HG02884 (cell line): ENCODE results near the gene TMEM165.
"Not testable (repeated sequence)": the region's sequence is repeated elsewhere in the genome, so short reads cannot be mapped to it uniquely, and the experiment has no call there.

Experiments used
- ATAC-seq: cut with Tn5 transposase; IDR thresholded peaks from one replicate; pipeline ENCODE4 v1.9.1; 2021; ENCODE audit warnings: mild to moderate bottlenecking, moderate library complexity; ENCODE audit not compliant: unreplicated experiment

The TMEM165 gene

DNA sequence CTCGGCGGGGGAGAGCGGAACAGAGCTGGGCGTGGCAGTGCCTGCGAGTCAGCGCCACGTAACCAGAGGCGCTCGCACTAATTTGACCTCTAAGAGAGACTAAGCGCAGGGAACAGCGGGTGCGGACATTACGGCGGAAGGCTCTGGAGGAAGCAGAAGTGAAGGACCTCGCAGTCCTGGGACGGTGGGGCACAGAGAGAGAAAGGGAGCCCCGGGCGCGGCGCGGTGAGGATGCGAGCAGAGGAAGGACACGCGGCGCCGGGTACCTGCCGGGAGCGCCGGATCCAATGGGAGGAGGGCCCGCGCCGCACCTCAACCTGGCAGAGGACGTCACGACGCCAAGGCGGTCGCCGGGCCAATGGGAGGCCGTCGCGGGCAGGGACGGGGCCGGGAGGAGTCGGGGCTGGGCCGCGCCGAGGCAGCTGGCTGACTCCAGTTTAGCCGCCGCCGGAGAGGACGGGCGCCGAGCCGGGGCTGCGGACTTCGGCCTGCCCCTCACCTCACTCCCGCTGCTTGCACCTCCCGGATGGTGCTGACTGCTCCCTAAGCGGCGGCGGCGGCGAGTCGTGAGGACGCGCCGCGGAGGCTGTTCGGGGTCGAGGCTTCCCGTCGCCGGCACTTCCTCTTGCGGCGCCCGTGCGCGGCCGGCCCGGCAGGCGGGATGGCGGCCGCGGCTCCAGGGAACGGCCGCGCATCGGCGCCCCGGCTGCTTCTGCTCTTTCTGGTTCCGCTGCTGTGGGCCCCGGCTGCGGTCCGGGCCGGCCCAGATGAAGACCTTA is at the start of gene TMEM165:
TSS of gene TMEM165 (plus strand) at position 429 of the 779 bp plus-strand sequence. CDS start at position 662, 233 bp downstream.
- ATAC-seq: peak; percentile 93

- ATAC-seq: peak; percentile 89
Observed at GRCh38 chr4:55345980-55346850, 49.5 kb upstream of the TMEM165 start, which contains the start of gene SRD5A3. TSS of gene SRD5A3 (plus strand) at chr4:55346242. CDS start at chr4:55346337, 95 bp downstream.

DNA sequence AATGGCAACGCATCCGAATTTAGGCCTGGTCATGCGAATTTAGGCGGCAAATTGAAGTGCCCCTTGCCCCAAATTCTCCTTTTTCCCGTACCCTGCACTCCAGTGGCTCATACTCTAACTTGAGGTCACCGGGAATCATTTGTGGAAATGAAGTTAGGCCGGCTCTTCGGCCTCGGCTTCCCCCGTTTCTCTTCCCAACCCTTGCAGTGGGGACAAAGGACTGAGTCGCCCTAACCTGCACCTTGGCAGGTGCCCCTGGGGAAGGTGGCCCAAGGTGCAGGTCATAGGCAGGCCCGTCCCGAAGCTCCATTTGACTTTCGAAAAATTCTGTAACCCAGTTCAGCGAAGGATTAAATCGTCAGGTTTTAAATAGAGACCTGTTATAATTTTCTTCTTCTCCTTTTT is 48.9 kb upstream of the TMEM165 start:
- peak; percentile 2 for ATAC-seq

GRCh38 chr4:55347610-55348228 is 48.0 kb upstream of the TMEM165 start:
- no peak for ATAC-seq

- ATAC-seq: no peak
Observed at GRCh38 chr4:55348466-55348865, 47.3 kb upstream of the TMEM165 start.

DNA sequence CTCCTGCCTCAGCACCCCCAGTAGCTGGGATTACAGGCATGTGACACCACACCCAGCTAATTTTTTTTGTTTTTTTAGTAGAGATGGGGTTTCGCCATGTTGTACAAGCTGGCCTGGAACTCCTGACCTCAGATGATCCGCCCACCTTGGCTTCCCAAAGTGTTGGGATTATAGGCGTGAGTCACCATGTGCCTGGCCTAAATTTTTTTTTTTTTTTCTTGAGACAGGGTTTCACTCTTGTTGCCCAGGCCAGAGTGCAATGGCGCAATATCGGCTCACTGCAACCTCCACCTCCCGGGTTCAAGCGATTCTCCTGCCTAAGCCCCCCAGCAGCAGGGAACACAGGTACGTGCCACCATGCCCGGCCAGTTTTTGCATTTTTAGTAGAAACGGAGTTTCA is 44.9 kb upstream of the TMEM165 start:
- ATAC-seq: not testable (repeated sequence)

- ATAC-seq: no peak
Observed at GRCh38 chr4:55351824-55352223, 43.9 kb upstream of the TMEM165 start.

DNA sequence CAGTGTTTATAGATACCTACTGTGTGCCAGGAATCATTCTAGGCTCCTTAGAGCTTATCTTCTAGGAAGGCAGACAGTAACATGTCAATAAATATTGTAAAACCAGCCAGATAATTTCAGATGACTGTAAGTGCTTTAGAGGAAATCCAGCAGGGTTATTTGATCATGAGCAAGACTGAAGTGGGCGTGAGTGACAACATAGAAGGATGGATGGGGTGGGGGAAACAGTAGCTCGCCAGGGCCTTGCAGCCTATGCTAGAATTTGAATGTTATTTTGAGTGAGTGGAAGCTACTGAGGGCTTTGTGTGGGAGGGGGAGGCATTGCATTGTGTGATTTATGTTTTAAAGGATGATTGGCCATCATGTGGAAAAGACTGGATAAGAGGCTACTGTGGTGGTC is 43.0 kb upstream of the TMEM165 start:
- no peak for ATAC-seq

- not testable (repeated sequence) for ATAC-seq
Observed at GRCh38 chr4:55353228-55353747, 42.5 kb upstream of the TMEM165 start.

DNA sequence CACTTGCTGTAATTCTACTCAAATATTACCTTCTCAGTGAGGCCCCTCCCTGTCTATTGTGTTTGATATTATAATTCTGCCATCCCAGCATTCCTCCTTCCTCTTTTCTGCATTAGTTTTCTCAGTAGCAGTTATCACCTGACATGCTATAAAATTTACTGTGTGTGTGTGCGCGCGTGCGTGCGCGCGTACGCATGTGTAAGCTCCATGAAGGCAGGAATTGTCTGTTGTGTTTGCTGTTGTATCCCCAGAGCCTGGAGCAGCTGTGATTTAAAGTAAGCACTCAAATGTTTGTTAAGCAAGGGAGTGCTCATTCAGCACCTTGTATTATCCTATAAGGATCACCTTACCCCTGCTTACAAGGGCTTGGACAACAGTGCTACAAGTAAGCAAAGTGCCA is 41.1 kb upstream of the TMEM165 start:
- ATAC-seq: no peak

- ATAC-seq: no peak
Observed at GRCh38 chr4:55355555-55355954, 40.2 kb upstream of the TMEM165 start.

DNA sequence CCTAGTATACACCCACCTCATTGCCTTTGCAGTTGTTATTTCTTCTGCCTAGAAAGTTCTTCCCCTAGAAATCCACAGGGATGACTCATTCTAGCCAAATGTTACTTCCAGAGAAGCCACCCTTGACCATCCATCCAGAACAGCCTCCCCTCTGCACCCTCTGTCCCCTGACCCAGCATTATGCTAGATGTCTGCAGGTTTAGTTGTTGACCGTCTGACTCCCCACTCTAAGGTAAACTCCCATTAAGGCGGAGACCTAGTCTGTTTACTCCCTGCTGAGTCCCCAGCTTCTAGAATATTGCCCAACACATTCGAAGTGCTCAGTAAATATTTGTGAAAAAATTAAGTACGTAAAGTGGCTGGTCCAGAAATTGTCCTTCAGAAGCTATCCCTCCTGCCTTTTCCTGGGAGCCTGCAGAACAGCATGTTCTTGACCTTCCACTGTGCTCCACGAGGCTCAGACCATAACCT is 38.7 kb upstream of the TMEM165 start:
- no peak for ATAC-seq

DNA sequence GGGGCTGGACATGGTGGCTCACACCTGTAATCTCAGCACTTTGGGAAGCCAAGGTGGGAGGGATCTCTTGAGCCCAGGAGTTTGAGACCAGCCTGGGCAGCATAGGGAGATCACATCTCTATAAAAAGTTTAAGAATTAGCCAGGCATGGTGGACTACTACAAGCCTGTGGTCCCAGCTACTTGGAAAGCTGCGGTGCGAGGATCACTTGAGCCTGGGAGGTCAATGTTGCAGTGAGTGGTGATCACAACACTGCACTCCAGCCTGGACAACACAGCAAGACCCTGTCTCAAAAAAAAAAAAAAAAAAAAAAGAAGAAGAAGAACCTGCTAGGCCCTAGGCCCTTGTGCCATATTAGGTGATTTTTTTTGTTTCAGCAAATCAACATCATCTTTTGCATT is 37.5 kb upstream of the TMEM165 start:
- ATAC-seq: no peak

DNA sequence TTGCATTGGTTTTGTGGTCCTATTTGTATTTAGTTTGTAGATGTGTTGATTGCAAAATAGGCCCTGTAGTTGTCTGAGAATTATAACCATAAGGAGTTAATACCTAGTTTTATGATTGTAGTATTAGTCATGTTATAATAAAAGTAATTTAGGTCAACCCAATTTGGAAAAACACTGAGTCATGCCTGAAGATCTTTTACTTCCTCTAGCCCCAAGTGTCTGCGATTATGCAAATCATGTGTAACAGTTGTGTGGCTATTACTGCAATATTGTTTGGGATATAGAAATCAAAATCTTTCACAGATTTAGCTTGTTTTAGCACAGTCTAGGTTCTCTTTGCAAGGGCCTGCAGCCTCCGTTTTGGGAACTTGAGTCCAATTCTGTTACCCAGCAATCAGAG is 37.1 kb upstream of the TMEM165 start:
- peak; percentile 87 for ATAC-seq

DNA sequence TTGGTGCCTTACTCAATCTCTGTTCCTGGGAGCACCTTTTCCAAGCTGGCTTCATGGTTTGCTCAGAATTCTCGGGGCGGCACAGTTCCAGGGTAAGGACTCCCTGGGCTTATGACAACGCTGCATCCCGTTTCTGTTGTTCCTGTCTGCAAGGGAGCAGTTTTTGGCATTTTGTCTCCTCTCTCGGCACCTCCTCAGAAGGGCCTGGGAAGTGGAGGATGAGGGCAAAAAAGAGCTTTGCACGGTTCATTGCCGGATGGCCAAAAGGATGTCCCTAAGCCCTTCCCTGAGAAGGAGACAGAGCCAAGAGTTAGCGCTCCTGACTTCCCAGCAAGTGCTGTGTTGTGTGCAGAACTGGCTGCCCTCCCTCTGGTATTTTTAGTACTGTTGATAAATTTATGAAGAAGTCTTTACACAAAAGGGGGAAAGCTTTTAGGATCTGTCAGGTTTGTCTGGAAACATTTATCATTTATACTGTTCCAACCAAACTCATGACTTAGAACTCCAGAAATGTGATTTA is 36.3 kb upstream of the TMEM165 start:
- ATAC-seq: no peak

- not testable (repeated sequence) for ATAC-seq
Observed at GRCh38 chr4:55362938-55363337, 32.8 kb upstream of the TMEM165 start.

- no peak for ATAC-seq
Observed at GRCh38 chr4:55363691-55364351, 31.9 kb upstream of the TMEM165 start.

DNA sequence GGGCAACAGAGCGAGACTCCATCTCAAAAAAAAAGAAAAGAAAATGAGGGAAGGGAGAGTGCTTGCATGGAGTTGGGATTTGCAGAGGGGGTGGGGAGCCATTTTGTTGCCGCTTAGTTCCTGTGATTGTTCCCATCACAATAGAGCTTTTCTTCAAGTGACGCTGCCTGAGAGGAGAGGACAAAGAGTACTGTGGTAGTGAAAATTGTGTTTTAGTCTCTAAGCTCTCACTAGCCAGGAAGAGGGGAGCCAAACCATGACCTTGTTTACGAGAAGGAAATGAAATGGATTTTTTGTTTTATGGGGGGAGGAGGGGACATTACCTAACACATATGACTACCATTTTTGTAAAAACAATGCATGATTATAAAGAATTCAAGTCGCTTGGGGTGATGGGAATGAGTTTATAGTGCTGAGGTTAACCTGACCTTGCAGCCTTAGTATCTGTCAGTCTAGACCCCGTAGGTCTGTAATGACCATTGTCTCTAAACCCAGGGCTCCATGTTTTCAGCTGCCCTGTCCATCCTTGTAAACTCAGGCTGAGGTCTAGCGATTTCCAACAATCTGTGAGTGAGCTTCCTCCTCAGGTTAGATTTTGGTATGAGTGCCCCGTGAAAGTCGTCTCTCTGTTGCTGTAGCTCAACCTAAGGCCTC is 30.9 kb upstream of the TMEM165 start:
- ATAC-seq: no peak

GRCh38 chr4:55365345-55365728 is 30.4 kb upstream of the TMEM165 start:
- ATAC-seq: no peak

DNA sequence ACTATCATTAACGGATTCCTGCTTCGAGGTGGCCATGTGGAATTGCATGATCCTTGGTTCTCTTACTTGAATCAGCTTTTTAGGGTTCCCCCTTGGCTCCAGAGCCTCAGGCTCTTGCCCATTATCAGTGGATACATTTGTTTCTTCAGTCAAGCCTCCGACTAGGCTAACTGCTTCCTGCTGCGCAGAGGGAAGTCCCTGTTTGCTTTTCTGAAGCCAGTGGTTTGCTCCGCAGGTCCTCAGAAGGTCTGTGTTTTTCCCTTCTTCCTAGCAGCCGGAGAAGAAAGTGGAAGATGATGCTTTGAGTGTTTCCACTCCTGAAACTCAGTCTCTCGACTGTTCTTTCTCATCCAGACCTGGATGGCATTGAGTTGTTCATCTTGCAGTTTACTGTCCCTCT is 29.1 kb upstream of the TMEM165 start:
- ATAC-seq: no peak
